A673 (cell line): ENCODE measurements around the gene METTL24.

Experiments
- EZH2 ChIP-seq: fragments of 200-600 bp; sonication (generic); IDR thresholded peaks from 2 replicates; pipeline ENCODE4 v1.6.1; 2017; ENCODE audit warnings: borderline replicate concordance, low read depth, mild to moderate bottlenecking, mixed read lengths, antibody characterized with exemption, low read length; ENCODE audit not compliant: poor library complexity, severe bottlenecking
- TF ChIP-seq, protein P1 (sequence below): fragments of 300-800, 200-600 bp; sonication (generic); conservative IDR thresholded peaks from 2 replicates; pipeline ENCODE4 v1.5.1; 2017; ENCODE audit warnings: low read depth, mild to moderate bottlenecking, antibody characterized with exemption, low read length, moderate library complexity, mixed read lengths

GRCh38 chr6:110211753-110212152 lies 146.4 kb downstream of the METTL24 start:
- TF ChIP-seq, protein P1, sequence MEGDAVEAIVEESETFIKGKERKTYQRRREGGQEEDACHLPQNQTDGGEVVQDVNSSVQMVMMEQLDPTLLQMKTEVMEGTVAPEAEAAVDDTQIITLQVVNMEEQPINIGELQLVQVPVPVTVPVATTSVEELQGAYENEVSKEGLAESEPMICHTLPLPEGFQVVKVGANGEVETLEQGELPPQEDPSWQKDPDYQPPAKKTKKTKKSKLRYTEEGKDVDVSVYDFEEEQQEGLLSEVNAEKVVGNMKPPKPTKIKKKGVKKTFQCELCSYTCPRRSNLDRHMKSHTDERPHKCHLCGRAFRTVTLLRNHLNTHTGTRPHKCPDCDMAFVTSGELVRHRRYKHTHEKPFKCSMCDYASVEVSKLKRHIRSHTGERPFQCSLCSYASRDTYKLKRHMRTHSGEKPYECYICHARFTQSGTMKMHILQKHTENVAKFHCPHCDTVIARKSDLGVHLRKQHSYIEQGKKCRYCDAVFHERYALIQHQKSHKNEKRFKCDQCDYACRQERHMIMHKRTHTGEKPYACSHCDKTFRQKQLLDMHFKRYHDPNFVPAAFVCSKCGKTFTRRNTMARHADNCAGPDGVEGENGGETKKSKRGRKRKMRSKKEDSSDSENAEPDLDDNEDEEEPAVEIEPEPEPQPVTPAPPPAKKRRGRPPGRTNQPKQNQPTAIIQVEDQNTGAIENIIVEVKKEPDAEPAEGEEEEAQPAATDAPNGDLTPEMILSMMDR: no peak
- no peak for TF ChIP-seq EZH2
